ENCODE measurements around the gene ACYP2.
A peak's percentile ranks its signal among the peaks of the same experiment; 100 is the strongest.
"Not testable (repeated sequence)": the region's sequence is repeated elsewhere in the genome, so short reads cannot be mapped to it uniquely, and the experiment has no call there.

ACYP2 gene

GRCh38 chr2:54318821-54319220 is 203.4 kb downstream of the ACYP2 start:
- peak; percentile 14 for DNase-seq (ENCODE audit: low read depth)
- no peak for TF ChIP-seq MAX (IDR thresholded peaks at IDR 0.05; ENCODE audit: low read depth, low read length)
- TF ChIP-seq POLR2A (IDR thresholded peaks at IDR 0.05; ENCODE audit: extremely low read depth, insufficient read length): no peak
- TF ChIP-seq MYC (IDR thresholded peaks at IDR 0.05; ENCODE audit: low read depth, low read length): no peak
- TF ChIP-seq CTCF (IDR thresholded peaks at IDR 0.05; ENCODE audit: low read depth, low read length): no peak
- H3K4me3 ChIP-seq (ENCODE audit: low read depth, low read length): no peak overlapping the region

GRCh38 chr2:54321047-54321446 is 205.6 kb downstream of the ACYP2 start:
- TF ChIP-seq CTCF (IDR thresholded peaks at IDR 0.05; ENCODE audit: low read depth, low read length) (no peak), MAX (IDR thresholded peaks at IDR 0.05; ENCODE audit: low read depth, low read length) (no peak), POLR2A (IDR thresholded peaks at IDR 0.05; ENCODE audit: extremely low read depth, insufficient read length) (no peak), MYC (IDR thresholded peaks at IDR 0.05; ENCODE audit: low read depth, low read length) (no peak)
- no peak overlapping the region for H3K4me3 ChIP-seq (ENCODE audit: low read depth, low read length)
- peak; percentile 61 for DNase-seq (ENCODE audit: low read depth)

- not testable (repeated sequence) for DNase-seq (ENCODE audit: low read depth); H3K4me3 ChIP-seq (ENCODE audit: low read depth, low read length)
Observed at GRCh38 chr2:54324517-54324916, 209.1 kb downstream of the ACYP2 start.

- H3K4me3 ChIP-seq (ENCODE audit: low read depth, low read length): no peak overlapping the region
- no peak for TF ChIP-seq MYC (IDR thresholded peaks at IDR 0.05; ENCODE audit: low read depth, low read length)
- no peak for TF ChIP-seq MAX (IDR thresholded peaks at IDR 0.05; ENCODE audit: low read depth, low read length)
- TF ChIP-seq POLR2A (IDR thresholded peaks at IDR 0.05; ENCODE audit: extremely low read depth, insufficient read length): no peak
- DNase-seq (ENCODE audit: low read depth): no peak
Observed at GRCh38 chr2:54325148-54325547, 209.7 kb downstream of the ACYP2 start.

- H3K4me3 ChIP-seq (ENCODE audit: low read depth, low read length): no peak overlapping the region
- TF ChIP-seq MAX (IDR thresholded peaks at IDR 0.05; ENCODE audit: low read depth, low read length) (no peak), MYC (IDR thresholded peaks at IDR 0.05; ENCODE audit: low read depth, low read length) (no peak), POLR2A (IDR thresholded peaks at IDR 0.05; ENCODE audit: extremely low read depth, insufficient read length) (no peak), CTCF (IDR thresholded peaks at IDR 0.05; ENCODE audit: low read depth, low read length) (no peak)
- DNase-seq (ENCODE audit: low read depth): no peak
Observed at GRCh38 chr2:54329482-54330161, 214.2 kb downstream of the ACYP2 start.

DNA sequence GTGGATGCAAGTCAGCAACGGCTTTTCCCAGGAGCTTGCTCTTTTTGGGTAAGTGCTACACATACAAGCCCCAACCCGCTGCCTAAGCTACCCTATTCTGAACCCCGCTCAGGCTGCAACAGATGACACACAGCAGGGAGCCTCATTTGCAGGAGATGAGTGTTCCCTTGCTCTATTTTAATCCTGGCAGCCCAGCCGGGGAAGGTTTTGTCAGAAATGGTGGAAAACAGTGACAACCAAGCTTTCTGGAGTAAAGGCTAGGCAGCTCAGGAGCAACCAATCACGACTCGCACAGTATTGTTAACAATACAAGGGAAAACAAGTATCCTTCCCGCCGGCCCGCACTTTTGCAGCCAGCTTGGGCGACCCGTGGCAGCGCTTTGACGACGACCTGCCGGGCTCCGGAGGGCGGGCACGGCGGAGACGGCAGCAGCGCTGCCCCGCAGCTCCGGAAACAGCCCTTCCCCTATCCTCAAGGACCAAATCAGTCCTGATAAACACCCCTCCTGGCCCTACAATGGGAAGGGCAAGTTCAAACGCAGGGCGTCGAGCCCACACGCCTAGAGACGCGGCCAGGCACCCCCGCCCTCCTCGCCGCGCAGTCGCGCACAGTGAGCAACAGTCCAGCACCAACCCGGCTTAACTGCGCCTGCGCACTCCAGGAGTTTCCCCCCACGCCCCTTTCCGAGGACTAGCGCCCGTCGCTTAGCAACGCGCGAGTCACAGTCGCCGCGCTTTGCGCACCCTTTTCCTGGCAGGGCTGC is 214.9 kb downstream of the ACYP2 start:
- peak; percentile 93 for DNase-seq (ENCODE audit: low read depth)
- peak overlapping the region; percentile 54 for H3K4me3 ChIP-seq (ENCODE audit: low read depth, low read length)
- TF ChIP-seq MAX (IDR thresholded peaks at IDR 0.05; ENCODE audit: low read depth, low read length): no peak
- peak; percentile 20 for TF ChIP-seq POLR2A (IDR thresholded peaks at IDR 0.05; ENCODE audit: extremely low read depth, insufficient read length)

All from NB4 (cell line).